GM18508 (cell line): ENCODE measurements around the gene REL.
"Not testable (repeated sequence)": the region's sequence is repeated elsewhere in the genome, so short reads cannot be mapped to it uniquely, and the experiment has no call there.

Source experiments
- ATAC-seq: cut with Tn5 transposase; IDR thresholded peaks from one replicate; pipeline ENCODE4 v1.9.1; 2021; ENCODE audit warnings: moderate number of reproducible peaks; ENCODE audit not compliant: insufficient read depth, unreplicated experiment

The REL gene

GRCh38 chr2:60906395-60906794 is 25.0 kb downstream of the REL start:
- no peak for ATAC-seq

DNA sequence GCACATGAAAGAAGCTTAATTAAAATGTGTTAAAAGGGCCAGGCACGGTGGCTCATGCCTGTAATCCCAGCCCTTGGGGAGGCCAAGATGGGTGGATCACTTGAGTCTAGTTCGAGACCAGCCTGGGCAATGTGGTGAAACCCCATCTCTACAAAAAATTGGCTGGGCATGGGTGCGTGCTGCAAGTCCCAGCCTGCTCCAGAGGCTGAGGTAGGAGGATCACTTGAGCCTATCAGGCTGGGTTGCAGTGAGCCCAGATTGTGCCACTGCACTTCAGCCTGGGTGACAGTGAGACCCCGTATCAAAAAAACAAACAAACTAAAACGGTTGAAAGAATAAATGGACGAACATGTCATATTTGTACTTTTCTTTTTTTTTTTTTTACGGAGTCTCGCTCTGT is 26.0 kb downstream of the REL start:
- ATAC-seq: no peak

DNA sequence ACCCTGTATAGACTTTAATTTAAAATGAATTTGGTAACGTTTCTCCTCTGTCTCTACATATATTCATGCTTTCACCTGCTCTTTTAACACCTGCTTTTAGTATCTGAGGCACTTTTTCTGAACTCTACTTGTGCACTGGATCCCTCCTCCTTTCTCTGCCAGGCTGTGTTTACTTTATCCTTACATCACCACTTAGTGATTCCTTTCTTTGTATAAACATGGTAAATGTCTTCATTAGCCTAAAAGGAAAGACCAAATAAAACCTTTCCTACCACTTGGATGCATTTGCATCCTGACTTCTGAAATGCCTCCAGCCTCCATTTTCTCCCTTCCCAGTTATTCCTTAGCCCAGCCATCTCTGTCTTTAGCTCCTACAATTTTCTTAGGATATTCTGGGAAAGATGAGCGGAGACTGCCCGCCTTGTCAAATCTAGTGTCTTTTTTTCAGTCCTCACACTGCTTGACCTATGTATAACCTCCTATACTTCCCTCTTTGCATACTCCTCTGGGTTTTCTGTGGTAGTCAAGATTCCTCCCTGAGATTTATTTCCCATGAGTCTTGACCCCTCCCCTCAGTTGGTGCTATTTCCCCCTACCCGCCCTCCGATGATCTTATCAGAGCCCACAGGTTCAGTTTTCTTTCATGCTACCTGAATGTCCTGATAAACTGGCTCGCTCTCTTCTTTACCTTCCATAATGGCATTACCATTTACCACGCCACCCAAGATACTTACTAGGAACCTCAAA is 44.8 kb downstream of the REL start:
- no peak for ATAC-seq

DNA sequence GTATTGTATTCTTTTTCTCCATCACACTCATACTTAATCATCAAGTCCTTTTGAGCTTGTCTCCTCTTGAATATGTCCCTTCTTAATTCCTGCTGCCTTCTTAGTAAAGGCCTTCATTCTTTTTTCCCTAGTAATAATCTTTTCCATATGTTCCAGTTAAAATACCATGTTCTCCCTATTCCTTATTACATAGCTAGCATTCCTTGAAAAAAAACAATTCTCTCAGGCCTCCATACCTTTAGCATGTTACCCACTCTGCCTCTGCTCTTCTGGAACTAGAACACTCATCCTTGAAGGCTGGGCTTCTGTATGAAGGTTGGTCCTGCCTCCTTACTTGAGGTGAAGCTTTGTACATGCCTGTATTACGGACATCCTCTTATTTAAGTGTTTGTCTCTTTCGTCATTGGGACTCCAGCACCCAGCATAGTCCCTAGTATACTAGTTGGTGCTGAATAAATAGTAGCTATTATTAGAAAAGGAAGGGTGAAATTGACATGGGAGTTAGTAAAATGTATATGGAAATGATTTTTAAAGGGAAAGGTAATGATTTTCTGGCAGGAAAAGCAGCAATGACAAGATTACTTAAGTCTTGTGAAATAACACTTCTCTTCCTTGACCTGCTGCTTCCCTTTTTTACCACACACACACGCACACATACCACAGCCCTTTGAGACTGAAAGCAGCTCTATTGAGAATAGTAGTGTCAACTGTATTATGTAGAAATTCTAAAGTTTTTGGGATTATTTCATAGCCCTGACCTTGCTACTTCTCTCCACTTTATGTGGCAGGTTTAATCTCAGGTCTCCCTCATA is 45.6 kb downstream of the REL start:
- no peak for ATAC-seq

DNA sequence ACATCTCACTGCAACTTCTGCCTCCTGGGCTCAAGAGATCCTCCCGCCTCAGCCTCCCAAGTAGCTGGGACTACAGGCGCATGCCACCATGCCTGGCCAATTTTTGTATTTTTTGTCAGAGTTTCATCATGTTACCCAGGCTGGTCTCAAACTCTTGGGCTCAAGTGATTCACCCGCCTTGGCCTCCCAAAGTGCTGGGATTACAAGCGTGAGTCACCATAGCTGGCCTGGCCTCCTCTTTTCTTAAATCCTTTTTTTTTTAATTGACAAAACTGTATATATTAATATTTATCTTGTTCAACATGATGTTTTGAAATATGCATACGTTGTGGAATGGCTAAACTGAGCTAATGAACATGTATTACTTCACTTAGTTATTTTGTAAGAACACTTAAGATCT is 50.7 kb downstream of the REL start:
- not testable (repeated sequence) for ATAC-seq

- ATAC-seq: no peak
These were observed 51.6 kb downstream of the REL start for GRCh38 chr2:60932954-60933353.

DNA sequence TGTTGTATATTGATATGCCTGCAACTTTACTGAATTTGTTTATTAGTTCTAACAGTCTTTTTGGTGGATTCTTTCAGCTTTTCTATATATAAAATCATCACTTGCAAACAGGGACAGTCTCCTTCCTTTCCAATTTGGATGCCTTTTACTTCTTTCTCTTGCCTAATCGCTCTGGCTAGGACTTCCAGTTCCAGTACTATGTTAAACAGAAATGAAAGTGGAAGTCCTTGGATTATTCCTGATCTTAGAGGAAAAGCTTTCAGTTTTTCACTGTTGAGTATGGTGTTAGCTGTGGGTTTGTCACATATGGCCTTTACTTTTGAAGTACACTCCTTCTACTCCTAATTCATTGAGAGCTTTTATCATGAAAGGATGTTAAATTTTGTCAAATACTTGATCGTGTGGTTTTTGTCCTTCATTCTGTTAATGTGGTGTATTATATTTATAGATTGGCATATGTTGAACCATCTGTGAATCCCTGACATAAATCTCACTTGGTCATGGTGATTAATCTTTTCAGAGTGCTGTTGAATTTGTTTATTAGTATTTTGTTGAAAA is 52.9 kb downstream of the REL start:
- no peak for ATAC-seq

DNA sequence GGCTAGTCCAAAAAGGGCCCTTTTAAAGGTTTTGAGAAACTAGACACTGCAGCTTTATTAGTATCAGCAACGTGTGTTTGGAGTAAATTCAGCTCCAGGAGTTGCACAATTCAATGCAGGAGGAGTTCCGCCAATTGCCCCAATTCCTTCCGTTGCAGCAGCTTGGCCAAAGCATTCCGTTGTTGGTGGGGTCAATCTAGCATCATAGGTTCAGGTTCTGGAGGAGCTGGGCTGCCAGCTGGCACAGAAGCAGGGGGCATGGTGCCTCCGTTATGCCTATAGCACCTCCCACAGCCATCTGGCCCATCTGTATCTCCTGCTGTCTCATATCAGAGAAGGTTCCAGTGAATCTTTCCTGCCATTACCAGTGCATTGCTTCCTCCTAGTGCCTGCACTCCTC is 55.4 kb downstream of the REL start:
- ATAC-seq: no peak

DNA sequence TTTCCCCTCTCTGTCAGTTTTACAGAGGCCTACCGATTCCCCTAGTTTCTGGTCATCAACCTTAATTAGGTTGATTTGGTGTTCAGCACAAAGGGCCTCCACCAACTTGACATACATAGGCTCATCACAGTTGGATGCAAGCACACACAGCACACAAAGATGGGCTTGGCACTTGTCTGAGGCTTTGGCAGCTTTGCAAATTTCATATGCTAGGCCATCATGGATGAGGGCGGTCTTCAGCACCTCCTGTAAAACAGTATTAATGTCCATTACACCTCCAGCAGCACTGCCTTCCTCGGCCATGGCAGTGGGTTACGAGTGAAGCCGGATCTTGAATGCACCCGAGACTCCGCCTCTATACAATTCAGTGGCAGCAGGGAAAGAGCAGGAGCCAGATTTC is 56.9 kb downstream of the REL start:
- no peak for ATAC-seq

GRCh38 chr2:60939622-60940021 is 58.2 kb downstream of the REL start:
- ATAC-seq: no peak

- no peak for ATAC-seq
These were observed 64.0 kb downstream of the REL start for GRCh38 chr2:60945341-60945740.

GRCh38 chr2:60947056-60947455 is 65.7 kb downstream of the REL start:
- ATAC-seq: no peak

DNA sequence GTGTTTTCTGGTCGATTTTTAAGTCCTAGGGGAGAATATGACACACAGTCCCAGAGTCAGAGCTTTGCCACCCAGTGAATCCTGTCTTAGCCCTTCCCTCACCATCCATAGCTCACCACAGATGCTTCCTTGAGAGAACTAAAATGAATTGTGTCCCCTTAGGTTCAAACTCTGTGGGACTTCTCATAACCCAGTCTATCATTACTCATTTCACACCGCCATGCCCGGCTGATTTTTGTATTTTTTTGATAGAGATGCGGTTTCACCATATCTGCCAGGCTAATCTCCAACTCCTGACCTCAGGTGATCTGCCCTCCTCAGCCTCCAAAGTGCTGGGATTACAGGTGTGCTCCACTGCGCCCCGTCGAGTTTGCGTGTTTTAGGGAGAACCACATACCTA is 66.8 kb downstream of the REL start:
- no peak for ATAC-seq

DNA sequence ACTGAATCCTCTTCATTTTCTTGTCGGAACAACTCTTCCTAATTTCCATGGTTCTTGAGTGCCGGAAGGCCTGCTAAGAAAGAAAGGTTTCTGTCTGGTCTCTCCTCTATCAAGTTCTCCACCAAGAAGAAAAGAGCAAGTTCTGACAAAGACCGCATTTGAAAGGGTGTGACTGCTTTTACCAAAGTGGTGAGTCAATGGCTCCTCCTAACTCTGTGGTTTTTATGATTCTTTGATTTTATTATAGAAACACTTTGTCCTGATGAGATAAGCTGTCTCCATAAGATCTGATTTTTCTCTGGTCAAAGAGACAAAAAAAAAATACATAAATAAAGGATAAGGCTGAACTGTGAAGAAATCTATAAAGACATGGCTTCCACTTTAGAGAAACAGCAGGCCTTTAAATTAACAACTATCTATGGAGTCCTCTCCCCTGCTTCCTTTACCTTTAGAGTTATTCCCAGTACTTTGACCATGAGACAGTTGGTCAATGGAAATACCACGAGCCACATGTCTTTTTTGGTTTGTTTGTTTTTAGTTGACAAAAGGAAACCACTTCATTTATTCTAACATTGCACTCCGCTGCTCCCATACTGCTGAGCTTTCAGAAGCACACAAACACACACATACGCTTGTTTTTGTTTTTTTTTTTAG is 67.7 kb downstream of the REL start:
- ATAC-seq: no peak

DNA sequence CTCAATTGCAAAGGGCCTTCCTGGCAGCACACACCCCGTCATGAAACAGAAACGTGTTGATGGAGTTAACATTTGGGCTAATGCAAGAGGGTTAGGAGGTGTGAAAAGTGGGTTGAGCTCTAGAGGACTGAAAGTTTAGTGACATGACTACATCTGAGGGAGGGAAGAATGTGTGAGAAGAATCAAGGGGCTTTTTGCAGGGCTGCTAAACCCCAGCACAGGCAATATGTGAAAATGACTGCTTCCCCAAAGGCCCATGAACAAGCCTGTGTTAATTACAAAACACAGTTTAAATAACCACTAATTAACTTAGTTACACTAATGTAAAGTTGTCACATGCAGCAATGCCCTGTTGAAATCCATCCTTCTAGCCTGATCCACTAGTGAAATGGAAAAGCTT is 72.8 kb downstream of the REL start:
- no peak for ATAC-seq

- ATAC-seq: no peak
These were observed 75.8 kb downstream of the REL start for GRCh38 chr2:60957224-60957623.

DNA sequence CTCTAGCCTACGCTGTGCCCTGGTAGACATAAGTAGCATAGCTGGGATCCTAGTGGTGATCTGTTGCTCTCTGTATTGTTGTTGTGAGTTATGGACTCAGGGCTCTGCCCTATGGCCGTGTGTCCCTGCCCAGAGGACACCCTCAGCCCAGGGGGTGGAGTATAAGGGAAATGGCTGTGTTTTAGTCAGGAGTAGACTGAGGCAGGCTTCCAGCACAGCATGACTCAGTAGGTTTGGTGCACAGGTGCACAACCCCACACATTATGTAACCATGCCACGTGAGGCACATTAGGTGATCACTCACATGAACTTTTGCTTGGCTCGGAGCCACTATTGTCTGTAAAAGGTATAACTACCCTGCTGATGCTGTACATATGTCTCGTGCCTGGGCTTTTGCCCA is 76.3 kb downstream of the REL start:
- ATAC-seq: no peak

DNA sequence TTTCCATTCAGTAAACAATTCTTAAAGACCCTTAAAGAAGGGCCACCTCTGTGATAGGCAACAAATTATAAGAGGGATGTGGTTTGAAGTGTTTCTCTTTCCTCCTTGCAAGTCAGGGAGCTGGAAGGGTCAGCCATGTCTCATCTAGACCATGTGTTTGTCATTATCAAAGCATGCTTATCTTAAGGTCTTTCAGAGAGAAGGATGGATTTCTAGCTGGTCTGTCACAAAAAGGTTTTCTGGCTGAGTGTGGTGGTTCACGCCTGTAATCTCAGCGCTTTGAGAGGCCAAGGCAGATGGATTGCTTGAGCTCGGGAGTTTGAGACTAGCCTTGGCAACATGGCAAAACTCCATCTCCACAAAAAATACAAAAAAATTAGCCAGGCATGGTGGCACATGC is 77.0 kb downstream of the REL start:
- no peak for ATAC-seq

- no peak for ATAC-seq
These were observed 77.4 kb downstream of the REL start for GRCh38 chr2:60958800-60959199.

GRCh38 chr2:60959501-60959900 is 78.1 kb downstream of the REL start:
- no peak for ATAC-seq

DNA sequence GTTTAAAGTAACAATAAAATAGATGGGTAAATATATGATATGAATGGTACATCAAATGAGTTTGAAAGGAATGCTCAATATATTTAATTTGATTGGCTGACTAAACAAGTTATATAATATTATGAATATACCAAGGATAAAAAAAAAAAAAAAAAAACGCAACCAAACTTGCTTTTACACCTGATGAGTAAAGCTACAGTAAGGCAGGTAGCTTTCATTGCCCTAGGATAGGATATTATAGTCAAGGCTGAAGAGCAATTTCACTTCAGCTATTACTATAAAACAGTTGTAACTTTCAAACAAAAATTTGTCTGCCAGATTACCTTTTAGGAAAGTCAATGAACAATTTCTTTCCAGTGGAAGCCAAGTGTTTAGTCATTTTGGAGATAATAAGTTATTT is 79.3 kb downstream of the REL start:
- ATAC-seq: no peak
